DMS53 (cell line): Measurements from ENCODE around the gene EPHA3.

ENCODE experiments used
- DNase-seq: peaks from one replicate; lab custom pipeline; 2025; lab: John Stamatoyannopoulos, UW

The EPHA3 gene

GRCh38 chr3:89227634-89228033, 120.2 kb downstream of the EPHA3 start:
- no peak for DNase-seq

DNA sequence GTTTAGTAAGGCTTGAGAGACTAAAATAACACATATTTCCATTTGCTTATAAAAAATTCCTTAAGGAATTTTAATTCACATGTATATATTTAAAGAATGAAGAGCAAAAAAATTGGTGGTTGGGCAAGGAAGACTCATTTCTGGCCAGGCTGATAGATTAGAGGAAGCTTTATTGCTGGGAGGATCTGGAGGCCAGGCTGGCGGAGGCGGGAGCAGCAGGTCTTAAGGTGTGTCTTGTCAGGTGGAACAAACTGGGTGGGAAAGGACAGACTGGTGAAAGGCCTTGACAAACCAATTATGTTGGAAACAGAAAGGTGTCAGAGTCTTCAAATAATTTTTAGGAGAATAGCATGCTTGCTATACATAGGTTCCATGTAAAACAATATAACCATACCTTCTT, 124.7 kb downstream of the EPHA3 start:
- no peak for DNase-seq

- DNase-seq: no peak
Measured at GRCh38 chr3:89234620-89235019, 127.2 kb downstream of the EPHA3 start.

DNA sequence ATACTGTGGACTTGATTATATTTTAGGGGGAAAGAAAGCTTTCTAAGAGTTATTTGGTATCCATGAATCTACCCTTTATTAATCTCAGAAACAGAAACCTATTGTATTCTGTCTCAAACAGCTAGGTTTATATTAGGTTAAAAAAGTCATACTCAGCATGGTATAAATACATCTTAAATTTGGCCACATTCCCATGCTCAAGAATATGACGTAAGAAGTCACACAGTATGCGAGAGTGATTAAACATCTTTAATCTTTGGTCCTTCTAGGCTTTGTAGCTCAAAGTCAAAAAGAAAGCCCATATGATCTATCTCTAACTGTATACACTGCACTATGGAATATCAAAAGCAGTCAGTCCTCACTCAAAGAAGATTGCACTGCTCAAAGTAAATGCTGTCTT, 131.4 kb downstream of the EPHA3 start:
- no peak for DNase-seq

GRCh38 chr3:89239774-89240173, 132.4 kb downstream of the EPHA3 start:
- no peak for DNase-seq

DNA sequence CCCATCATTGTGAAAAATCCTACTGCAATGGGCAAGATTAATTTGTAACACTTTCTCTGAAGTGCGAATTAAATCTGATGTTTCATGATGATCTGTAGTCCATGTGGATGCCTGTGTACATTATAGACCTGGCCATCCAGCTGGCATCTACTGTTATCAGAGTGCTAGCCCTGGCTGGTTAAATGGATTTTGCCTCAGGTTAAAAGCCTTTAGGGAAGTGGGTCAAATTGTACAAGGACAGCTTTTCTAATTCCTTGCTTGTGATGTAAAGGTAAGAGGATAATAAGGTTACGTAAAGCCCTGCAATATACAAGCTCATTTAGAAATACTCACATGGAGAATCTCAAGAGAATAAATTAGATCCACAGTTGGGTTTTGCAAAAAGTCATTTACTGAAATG, 138.2 kb downstream of the EPHA3 start:
- no peak for DNase-seq

- peak; percentile 0 for DNase-seq
Measured at GRCh38 chr3:89246326-89246725, 138.9 kb downstream of the EPHA3 start.

DNA sequence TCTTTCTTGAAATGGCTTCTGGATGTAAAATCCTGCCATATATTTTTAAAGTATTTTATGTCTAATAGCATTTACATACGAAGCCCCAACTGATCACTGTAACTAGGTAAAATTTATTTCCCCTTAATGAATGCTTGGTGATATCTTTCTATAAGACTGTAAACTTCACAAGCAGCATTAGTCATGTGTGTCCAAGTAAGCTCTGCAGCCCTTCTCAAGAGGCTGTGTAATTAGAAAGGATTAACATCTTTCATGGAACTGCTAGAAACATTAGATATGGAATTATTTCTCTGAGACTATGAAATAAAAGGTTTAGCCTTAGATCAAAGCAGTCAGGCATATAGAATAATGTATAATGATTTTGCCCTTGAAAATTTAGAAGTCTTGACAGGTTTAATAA, 143.3 kb downstream of the EPHA3 start:
- DNase-seq: no peak

GRCh38 chr3:89252016-89252415, 144.6 kb downstream of the EPHA3 start:
- DNase-seq: no peak

DNA sequence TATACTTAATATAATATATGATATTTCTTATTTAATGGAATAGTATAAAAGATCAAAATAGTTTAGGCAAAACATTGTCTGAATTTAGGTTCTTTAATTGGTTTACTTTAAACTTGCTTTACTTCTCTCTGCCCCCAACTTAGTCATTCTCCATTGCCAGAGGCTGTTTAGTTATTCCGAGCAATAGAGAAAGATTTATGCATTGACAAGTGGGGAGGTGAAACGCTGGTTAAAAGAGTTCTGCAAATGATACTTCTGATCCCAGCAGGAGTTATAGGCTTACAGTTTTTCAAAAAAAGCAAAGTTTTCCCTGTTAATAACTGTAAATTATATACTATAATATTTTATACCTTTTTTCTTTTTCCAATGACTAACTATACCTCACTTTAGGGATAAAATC, 145.4 kb downstream of the EPHA3 start:
- DNase-seq: no peak

DNA sequence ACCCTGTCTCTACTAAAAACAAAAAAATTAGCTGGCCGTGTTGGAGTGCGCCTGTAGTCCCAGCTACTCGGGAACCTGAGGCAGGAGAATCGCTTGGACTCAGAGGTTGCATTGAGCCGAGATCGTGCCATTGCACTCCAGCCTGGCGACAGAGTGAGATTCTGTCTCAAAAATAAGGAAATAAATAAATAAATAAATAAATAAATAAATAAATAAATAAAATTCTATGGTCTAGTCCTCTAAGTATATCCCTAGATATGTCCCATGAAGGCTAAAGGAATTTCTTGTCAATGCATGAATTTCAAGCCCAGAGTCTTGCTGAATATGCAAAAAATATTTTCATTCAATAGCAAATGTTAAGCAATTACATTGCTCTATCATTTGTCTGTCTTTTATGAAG, 149.0 kb downstream of the EPHA3 start:
- no peak for DNase-seq

DNA sequence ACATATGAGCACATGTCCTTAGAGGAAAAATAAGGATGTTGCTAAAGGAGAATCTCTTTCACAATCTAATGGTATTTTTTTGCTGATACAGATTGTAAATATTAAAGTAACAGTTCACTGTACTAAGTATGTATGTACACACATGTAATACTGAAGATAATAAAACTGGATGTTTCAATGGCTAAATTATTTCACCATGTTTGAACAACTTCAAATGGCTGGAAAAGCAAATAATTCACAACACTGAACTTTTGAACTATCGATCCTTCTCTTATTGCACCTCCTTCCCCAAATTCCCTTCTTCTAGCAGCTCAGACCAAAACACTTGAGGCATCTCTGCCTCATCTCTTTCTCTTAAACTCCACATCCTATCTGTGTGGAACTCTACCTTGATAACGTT, 149.5 kb downstream of the EPHA3 start:
- DNase-seq: no peak

- no peak for DNase-seq
Measured at GRCh38 chr3:89260721-89261120, 153.3 kb downstream of the EPHA3 start.

- DNase-seq: no peak
Measured at GRCh38 chr3:89261673-89262072, 154.3 kb downstream of the EPHA3 start.

GRCh38 chr3:89262309-89262929, 155.0 kb downstream of the EPHA3 start:
- DNase-seq: no peak

DNA sequence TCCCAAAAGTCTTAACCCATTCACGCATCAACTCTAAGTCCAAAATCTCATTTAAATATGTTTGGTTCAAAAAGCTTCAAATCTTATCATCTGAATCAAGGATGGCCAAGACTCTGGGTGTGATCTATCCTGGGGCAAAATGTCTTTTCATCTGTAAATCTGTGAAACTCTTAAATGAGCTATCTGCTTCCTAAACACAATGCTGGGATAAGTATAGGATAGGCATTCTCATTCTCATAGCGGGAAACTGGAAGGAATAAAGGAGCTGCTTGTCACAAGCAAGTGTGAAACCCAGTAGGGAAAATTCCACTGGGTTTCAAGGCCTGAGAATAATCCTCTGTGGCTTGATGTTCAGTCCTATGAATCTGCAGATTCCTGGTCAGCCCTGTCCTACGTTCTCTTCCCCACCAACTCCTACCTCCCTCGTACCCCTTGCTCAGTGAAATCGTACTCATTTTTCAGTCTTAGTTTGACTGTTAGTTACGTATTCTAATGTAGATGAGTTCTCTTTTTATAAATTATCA, 156.7 kb downstream of the EPHA3 start:
- no peak for DNase-seq

DNA sequence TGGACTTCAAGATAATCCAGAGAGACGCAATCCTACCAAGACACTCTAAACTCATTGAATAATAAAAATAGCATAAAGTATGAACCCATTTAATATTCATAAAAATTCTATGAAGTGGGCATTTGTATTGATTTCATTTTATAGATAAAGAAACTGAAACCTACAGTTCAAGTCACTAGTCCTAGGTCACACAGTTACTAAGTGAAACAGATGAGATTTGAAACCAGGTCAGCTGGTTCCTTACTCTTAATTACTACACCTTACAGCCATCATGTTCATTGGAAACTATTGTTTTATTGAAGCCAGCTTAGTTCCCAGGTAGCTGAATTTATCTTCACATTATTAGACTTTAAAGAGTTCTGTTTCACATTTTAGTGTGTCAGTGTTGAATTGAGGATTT, 158.7 kb downstream of the EPHA3 start:
- no peak for DNase-seq

GRCh38 chr3:89268059-89268458, 160.6 kb downstream of the EPHA3 start:
- no peak for DNase-seq

DNA sequence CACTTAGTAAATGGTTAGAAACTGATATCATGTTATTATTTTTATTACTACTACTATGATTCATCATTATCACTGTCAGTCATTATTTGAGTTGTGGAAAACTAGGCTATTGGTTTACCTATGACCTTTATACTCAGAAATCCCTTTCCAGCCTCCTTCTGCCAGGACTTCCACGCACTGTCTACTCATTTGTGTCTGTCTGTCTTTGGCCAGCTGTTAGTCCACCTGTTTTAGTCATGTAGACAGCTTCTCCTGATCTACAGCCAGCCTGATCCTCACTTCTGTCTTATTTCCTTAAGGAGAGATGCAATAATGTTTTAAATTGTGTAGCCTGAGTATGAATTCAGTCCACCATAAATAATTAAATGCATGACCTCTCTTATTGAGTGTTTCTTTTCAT, 162.8 kb downstream of the EPHA3 start:
- no peak for DNase-seq

- DNase-seq: no peak
Measured at GRCh38 chr3:89275001-89275400, 167.6 kb downstream of the EPHA3 start.

- no peak for DNase-seq
Measured at GRCh38 chr3:89276116-89276515, 168.7 kb downstream of the EPHA3 start.

GRCh38 chr3:89278302-89279025, 171.0 kb downstream of the EPHA3 start:
- DNase-seq: no peak

- no peak for DNase-seq
Measured at GRCh38 chr3:89280301-89280700, 172.9 kb downstream of the EPHA3 start.
